SK-N-DZ (cell line): ENCODE data around the gene TRIM34. TPM values are rescaled to one million over a fixed set of nuclear protein-coding genes. Genes with fewer than 3 reads are reported as not detected.
"Not testable (repeated sequence)": the region's sequence is repeated elsewhere in the genome, so short reads cannot be mapped to it uniquely, and the experiment has no call there.

Source experiments
- DNase-seq: peaks from one replicate; pipeline ENCODE4 v3.0.0-alpha.2; 2015; ENCODE audit warnings: low spot score
- polyA plus RNA-seq, 2 experiments: library from polyadenylated mRNA; depleted of rRNA; stranded (reverse); fragments of >200 nt; gene quantifications; 2 replicates each; pipeline ENCODE4 v1.2.3, GENCODE V29; 2014

The TRIM34 gene, protein sequence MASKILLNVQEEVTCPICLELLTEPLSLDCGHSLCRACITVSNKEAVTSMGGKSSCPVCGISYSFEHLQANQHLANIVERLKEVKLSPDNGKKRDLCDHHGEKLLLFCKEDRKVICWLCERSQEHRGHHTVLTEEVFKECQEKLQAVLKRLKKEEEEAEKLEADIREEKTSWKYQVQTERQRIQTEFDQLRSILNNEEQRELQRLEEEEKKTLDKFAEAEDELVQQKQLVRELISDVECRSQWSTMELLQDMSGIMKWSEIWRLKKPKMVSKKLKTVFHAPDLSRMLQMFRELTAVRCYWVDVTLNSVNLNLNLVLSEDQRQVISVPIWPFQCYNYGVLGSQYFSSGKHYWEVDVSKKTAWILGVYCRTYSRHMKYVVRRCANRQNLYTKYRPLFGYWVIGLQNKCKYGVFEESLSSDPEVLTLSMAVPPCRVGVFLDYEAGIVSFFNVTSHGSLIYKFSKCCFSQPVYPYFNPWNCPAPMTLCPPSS
- not detected in 2 replicates for polyA plus RNA-seq (2014; cell fraction: cytosol; rRNA removed)
- not detected in 2 replicates for polyA plus RNA-seq (2014; cell fraction: nucleus; rRNA removed)

DNA sequence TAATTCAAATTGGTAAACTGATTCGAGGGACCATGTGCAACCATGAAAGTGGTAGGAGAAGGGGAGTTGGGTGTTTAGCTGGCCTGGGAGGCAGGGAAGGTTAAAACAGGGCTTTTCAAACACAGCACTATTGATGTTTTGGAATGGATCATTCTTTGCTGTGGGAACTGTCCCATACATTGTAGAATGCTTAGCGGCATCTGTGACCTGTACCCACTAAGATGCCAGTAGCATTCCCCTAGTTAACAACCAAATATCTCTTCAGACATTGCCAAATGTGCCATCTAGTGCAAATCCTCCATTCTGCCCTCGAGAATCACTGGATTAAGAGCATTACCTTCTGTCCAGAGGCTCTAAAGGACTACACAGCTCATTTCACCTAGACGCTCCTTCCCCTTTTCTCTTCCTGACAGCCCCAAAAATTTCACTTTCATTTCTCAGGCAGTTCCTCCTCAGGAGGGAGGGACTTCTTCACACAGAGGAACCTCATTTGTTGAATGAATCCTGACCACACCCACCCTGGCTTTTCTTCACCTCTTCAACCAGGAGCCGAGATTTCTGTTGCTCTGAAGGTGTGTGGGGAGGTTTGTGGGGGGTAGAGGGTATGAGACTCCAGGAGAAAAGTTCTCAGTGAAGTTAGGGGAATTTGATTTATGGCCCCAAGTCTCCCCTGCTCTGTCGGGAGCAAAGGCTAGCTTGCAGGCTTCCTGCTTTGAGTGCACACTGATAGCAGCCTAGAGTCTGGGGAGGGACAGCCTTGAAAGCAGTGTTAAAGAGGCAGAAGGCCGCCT, at the start of gene TRIM34:
Gene TRIM34, plus strand, starts transcription at position 513 of the 791 bp plus-strand sequence. CDS start 7,331 bp downstream, outside the sequence.
- no peak for DNase-seq

GRCh38 chr11:5575152-5575551, 49.6 kb upstream of the TRIM34 start:
- DNase-seq = no peak

- no peak for DNase-seq
Measured at GRCh38 chr11:5577101-5577500, 47.7 kb upstream of the TRIM34 start.

- DNase-seq = no peak
Measured at GRCh38 chr11:5580577-5580976, 44.2 kb upstream of the TRIM34 start, which contains the start of gene OR52B6. Gene OR52B6, plus strand, starts transcription at chr11:5580877. Its CDS starts 0 bp downstream, at chr11:5580877.

DNA sequence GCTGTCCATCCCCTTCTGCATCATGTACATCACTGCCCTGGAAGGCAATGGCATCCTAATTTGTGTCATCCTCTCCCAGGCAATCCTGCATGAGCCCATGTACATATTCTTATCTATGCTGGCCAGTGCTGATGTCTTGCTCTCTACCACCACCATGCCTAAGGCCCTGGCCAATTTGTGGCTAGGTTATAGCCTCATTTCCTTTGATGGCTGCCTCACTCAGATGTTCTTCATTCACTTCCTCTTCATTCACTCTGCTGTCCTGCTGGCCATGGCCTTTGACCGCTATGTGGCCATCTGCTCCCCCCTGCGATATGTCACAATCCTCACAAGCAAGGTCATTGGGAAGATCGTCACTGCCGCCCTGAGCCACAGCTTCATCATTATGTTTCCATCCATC, 43.8 kb upstream of the TRIM34 start:
- DNase-seq = no peak

GRCh38 chr11:5584458-5584857, 40.3 kb upstream of the TRIM34 start:
- not testable (repeated sequence) for DNase-seq

DNA sequence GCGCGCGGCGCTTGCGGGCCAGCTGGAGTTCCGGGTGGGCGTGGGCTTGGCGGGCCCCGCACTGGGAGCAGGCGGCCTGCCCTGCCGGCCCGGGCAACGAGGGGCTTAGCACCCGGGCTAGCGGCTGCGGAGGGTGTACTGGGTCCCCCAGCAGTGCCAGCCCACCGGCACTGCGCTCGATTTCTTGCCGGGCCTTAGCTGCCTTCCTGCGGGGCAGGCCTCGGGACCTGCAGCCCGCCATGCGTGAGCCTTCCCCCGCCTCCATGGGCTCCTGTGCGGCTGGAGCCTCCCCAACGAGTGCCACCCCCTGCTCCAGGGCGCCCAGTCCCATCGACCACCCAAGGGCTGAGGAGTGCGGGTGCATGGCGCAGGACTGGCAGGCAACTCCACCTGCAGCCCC, 34.9 kb upstream of the TRIM34 start:
- not testable (repeated sequence) for DNase-seq

GRCh38 chr11:5591613-5592012, 33.2 kb upstream of the TRIM34 start:
- DNase-seq = no peak

- DNase-seq = no peak
Measured at GRCh38 chr11:5592615-5593014, 32.2 kb upstream of the TRIM34 start.

- no peak for DNase-seq
Measured at GRCh38 chr11:5593146-5593545, 31.7 kb upstream of the TRIM34 start.

GRCh38 chr11:5596607-5597201, 28.1 kb upstream of the TRIM34 start, which contains the start of gene TRIM6:
Gene TRIM6, plus strand, starts transcription at chr11:5596637. Its CDS starts 261 bp downstream, at chr11:5596898.
- DNase-seq = no peak

DNA sequence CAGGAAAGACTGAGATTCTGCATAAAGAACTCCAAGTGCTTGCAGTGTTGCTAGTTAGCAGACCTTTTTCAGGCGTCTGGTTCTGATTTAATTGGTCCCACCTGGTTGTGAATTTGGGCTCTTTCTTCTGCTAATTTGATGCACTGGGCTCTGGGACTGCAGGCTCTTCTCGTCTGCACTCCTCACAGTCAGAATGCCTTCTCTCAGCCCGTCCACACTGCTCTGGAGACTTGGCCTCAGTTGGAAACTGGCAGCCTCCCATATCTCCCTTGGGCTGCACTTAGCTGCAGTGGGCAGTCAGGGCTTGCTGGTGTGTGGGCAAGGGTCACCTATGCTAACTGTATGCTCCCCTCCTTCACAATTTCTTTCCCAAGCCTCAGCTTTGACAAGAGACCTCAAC, 26.8 kb upstream of the TRIM34 start:
- DNase-seq = no peak

DNA sequence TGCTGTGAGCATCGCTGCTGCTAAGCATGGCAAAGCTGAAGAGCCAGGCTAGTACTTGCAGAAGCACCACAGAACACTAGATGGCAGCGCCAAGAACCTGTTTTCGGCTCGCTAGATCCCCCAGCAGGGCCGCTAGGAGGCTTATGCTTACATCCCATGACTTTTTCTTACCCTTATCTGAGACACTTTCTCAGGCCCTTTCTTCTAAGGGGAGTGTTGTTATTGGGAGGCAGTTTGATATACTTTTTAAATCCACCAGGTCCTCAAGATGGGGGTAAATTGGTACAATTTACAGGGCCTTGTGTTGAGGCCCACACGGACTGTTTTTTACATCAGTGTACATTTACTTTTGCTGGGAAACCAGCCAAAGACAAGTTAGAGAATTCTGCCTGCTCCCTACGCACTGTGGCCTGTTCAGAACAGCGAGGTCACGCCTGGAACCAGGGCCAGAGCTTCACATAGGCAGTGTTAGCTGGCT, 24.4 kb upstream of the TRIM34 start:
- DNase-seq = peak; percentile 48

GRCh38 chr11:5602791-5603190, 22.0 kb upstream of the TRIM34 start:
- DNase-seq = not testable (repeated sequence)

DNA sequence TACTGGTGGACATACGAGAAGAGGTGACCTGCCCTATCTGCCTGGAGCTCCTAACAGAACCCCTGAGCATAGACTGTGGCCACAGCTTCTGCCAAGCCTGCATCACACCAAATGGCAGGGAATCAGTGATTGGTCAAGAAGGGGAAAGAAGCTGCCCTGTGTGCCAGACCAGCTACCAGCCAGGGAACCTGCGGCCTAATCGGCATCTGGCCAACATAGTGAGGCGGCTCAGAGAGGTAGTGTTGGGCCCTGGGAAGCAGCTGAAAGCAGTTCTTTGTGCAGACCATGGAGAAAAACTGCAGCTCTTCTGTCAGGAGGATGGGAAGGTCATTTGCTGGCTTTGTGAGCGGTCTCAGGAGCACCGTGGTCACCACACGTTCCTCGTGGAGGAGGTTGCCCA, 21.5 kb upstream of the TRIM34 start:
- no peak for DNase-seq

GRCh38 chr11:5604896-5605295, 19.9 kb upstream of the TRIM34 start:
- no peak for DNase-seq

DNA sequence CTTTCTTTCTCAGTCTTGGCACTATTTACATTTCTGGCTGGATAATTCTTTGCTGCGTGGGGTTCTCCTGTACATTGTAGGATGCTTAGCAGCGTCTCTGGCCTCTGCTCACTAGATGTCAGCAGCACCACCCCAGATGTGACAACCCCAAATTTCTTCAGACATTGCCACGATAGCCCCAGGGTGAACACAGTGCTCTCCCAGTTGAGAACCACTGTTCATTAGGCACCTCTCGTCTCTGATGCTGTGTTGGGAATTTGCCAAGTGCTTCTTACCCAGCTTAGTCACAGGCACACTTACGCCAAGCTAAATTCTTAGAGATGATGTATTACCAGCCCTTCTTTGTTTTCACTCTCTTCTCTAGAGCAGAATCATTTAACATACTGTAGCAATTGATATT, 19.0 kb upstream of the TRIM34 start:
- DNase-seq = no peak

DNA sequence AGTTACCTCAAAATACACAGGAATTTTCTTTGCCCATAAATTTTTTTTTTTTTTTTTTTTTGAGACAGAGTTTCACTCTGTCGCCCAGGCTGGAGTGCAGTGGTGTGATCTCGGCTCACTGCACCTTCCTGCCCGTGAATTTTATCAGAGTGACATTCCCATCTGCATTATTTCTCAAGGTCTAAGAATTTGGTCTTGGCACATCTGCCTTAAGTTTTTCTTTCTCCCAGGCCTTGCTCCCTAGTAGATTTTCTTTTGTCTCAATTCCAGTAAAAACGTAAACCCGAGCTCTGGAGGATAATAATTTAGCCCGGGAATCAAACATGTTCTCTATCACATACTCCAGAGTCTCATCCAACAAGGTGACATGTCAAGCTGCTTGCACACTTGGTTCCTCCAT, 16.0 kb upstream of the TRIM34 start:
- no peak for DNase-seq

DNA sequence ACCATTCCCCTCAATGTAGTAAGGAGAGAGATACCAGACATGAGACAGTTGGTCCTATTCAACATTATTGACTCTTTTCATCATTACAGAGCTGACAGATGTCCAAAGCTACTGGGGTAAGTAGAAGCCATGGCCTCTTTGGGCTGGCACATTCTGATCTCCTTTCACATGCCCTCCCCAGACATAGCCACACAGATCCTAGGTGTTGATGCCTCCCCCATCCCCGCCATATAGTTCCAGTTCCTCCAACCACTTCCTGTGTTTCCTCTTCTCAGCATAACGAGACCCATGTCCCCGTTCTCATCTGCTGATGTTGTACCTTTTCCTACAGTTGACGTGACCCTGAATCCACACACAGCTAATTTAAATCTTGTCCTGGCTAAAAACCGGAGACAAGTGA, 14.4 kb upstream of the TRIM34 start:
- DNase-seq = no peak

GRCh38 chr11:5611627-5612026, 13.2 kb upstream of the TRIM34 start:
- no peak for DNase-seq

GRCh38 chr11:5618807-5619206, 6.0 kb upstream of the TRIM34 start:
- DNase-seq = no peak
